HL-60 (cell line): ENCODE data around the gene LYPD5.
"Not testable (repeated sequence)": the region's sequence is repeated elsewhere in the genome, so short reads cannot be mapped to it uniquely, and the experiment has no call there.

ENCODE experiments used
- DNase-seq, 2 experiments: peaks; one replicate each; pipeline ENCODE4 v3.0.0-alpha.2; 2010 to 2020; ENCODE audit warnings: low read depth in 1 of 2, low spot score in 1 of 2
- H3K27ac ChIP-seq: fragments of 250-450 bp; sonication (Bioruptor Pico); replicated peaks from 2 replicates; pipeline ENCODE4 v1.5.1; 2020; ENCODE audit warnings: mild to moderate bottlenecking, moderate library complexity
- H3K27me3 ChIP-seq: fragments of 250-450 bp; sonication (Bioruptor Pico); 2 replicates; pipeline ENCODE4 v1.5.1; 2021; ENCODE audit warnings: mild to moderate bottlenecking, moderate library complexity; ENCODE audit not compliant: insufficient read depth, poor library complexity, severe bottlenecking
- H3K4me3 ChIP-seq: replicated peaks from 2 replicates; pipeline ENCODE4 v1.5.1; 2011; ENCODE audit warnings: mild to moderate bottlenecking, control low read depth, low read length; ENCODE audit not compliant: insufficient read depth
- CTCF ChIP-seq: IDR thresholded peaks from one replicate; pipeline ENCODE4 v1.5.1; 2011; ENCODE audit warnings: low read length, control low read depth, inconsistent platforms; ENCODE audit not compliant: insufficient read depth
- GABPA ChIP-seq: IDR thresholded peaks from 2 replicates; pipeline ENCODE4 v1.6.1; 2012; ENCODE audit warnings: low read depth
- POLR2AphosphoS5 ChIP-seq: IDR thresholded peaks from 2 replicates; pipeline ENCODE4 v1.6.1; 2012; ENCODE audit warnings: low read depth
- REST ChIP-seq: IDR thresholded peaks from 2 replicates; pipeline ENCODE4 v1.6.1; 2012; ENCODE audit warnings: low read depth; ENCODE audit not compliant: insufficient replicate concordance
- SPI1 ChIP-seq: IDR thresholded peaks from 2 replicates; pipeline ENCODE4 v1.6.1; 2012; ENCODE audit warnings: low read depth, mild to moderate bottlenecking, borderline replicate concordance

Gene LYPD5

GRCh38 chr19:43775299-43775890 is 26.9 kb downstream of the LYPD5 start:
- Histone ChIP-seq H3K27me3 (no peaks in the 10 kb centered on the region), H3K27ac (peak overlapping the region; percentile 24; the same call in 1 of the 2 replicates), H3K4me3 (no peak overlapping the region)
- TF ChIP-seq CTCF (no peak), POLR2AphosphoS5 (no peak), SPI1 (no peak), REST (no peak), GABPA (no peak)
- DNase-seq: no peak

GRCh38 chr19:43774940-43775258 is 27.3 kb downstream of the LYPD5 start:
- H3K27ac ChIP-seq, DNase-seq, H3K27me3 ChIP-seq: not testable (repeated sequence)

GRCh38 chr19:43774103-43774939 is 27.9 kb downstream of the LYPD5 start:
- DNase-seq: no peak
- no peak overlapping the region for H3K4me3 ChIP-seq
- H3K27me3 ChIP-seq: no peaks in the 10 kb centered on the region
- H3K27ac ChIP-seq: no peak overlapping the region
- TF ChIP-seq GABPA (no peak), SPI1 (no peak), POLR2AphosphoS5 (no peak), REST (no peak)

More at GRCh38 chr19:43774940-43775258, 27.3 kb downstream of the LYPD5 start:
- H3K4me3 ChIP-seq: not testable (repeated sequence)

GRCh38 chr19:43773725-43774102 is 28.5 kb downstream of the LYPD5 start:
- no peak for DNase-seq
- Histone ChIP-seq H3K27me3 (no peaks in the 10 kb centered on the region), H3K4me3 (no peak overlapping the region), H3K27ac (no peak overlapping the region)
- TF ChIP-seq CTCF: no peak
- TF ChIP-seq SPI1: no peak
- TF ChIP-seq GABPA: no peak
- TF ChIP-seq REST: no peak
- no peak for TF ChIP-seq POLR2AphosphoS5
